HG02763 (cell line): ENCODE results near the gene DNAJC4.

Experiments
- ATAC-seq: cut with Tn5 transposase; IDR thresholded peaks from one replicate; pipeline ENCODE4 v1.9.1; 2021; ENCODE audit warnings: mild to moderate bottlenecking, moderate library complexity; ENCODE audit not compliant: unreplicated experiment

Gene DNAJC4

GRCh38 chr11:64208086-64208795, 22.1 kb upstream of the DNAJC4 start:
- ATAC-seq: no peak

- ATAC-seq: no peak
These were observed 21.4 kb upstream of the DNAJC4 start for GRCh38 chr11:64208796-64209562.

GRCh38 chr11:64209563-64209843, 20.8 kb upstream of the DNAJC4 start:
- no peak for ATAC-seq

GRCh38 chr11:64210301-64211020, 19.9 kb upstream of the DNAJC4 start:
- no peak for ATAC-seq

- no peak for ATAC-seq
These were observed 19.0 kb upstream of the DNAJC4 start for GRCh38 chr11:64211181-64211872.

GRCh38 chr11:64216879-64217278, 13.5 kb upstream of the DNAJC4 start:
- ATAC-seq: no peak

- no peak for ATAC-seq
These were observed 11.6 kb upstream of the DNAJC4 start for GRCh38 chr11:64218628-64219353.

- ATAC-seq: no peak
These were observed 11.0 kb upstream of the DNAJC4 start for GRCh38 chr11:64219354-64219684.

- no peak for ATAC-seq
These were observed 10.6 kb upstream of the DNAJC4 start for GRCh38 chr11:64219755-64220154.

- no peak for ATAC-seq
These were observed 10.1 kb upstream of the DNAJC4 start for GRCh38 chr11:64220271-64220670.

GRCh38 chr11:64220798-64221197, 9.6 kb upstream of the DNAJC4 start:
- no peak for ATAC-seq

- no peak for ATAC-seq
These were observed 7.7 kb upstream of the DNAJC4 start for GRCh38 chr11:64222651-64223000.

- ATAC-seq: no peak
These were observed 7.2 kb upstream of the DNAJC4 start for GRCh38 chr11:64223001-64223651.

- no peak for ATAC-seq
These were observed 6.0 kb upstream of the DNAJC4 start for GRCh38 chr11:64224151-64224890.

GRCh38 chr11:64224891-64225607, 5.3 kb upstream of the DNAJC4 start:
- no peak for ATAC-seq

- peak; percentile 39 for ATAC-seq
These were observed 4.5 kb upstream of the DNAJC4 start, which contains the start of the genes NUDT22 and TRPT1 for GRCh38 chr11:64225608-64226506. Gene NUDT22, plus strand, starts transcription at chr11:64226274. Its CDS starts 379 bp downstream, at chr11:64226653. Gene TRPT1, minus strand, starts transcription at chr11:64226186. Its CDS starts 326 bp downstream, at chr11:64225860.

GRCh38 chr11:64226507-64227051, 3.8 kb upstream of the DNAJC4 start:
- no peak for ATAC-seq
